HAP-1 (cell line): Measurements from ENCODE around the gene PAX1.

Experiments
- DNase-seq, 2 experiments: peaks; one replicate each; pipeline ENCODE4 v3.0.0-alpha.2; 2016 to 2020; ENCODE audit warnings: low spot score in 2 of 2
- H3K27me3 ChIP-seq: fragments of 250-450 bp; sonication (Bioruptor Pico); 2 replicates; pipeline ENCODE4 v1.5.1; 2020; ENCODE audit warnings: low read depth, mild to moderate bottlenecking, moderate library complexity
- H3K36me3 ChIP-seq: fragments of 250-450 bp; sonication (Bioruptor Pico); replicated peaks from 2 replicates; pipeline ENCODE4 v1.5.1; 2020; ENCODE audit warnings: mild to moderate bottlenecking
- H3K4me1 ChIP-seq: fragments of 250-450 bp; sonication (Bioruptor Pico); 2 replicates; pipeline ENCODE4 v1.5.1; 2020; ENCODE audit warnings: mild to moderate bottlenecking
- H3K4me3 ChIP-seq: fragments of 250-450 bp; sonication (Bioruptor Pico); 2 replicates; pipeline ENCODE4 v1.5.1; 2020; ENCODE audit warnings: mild to moderate bottlenecking, moderate library complexity
- H3K9me3 ChIP-seq: fragments of 250-450 bp; sonication (Bioruptor Pico); 2 replicates; pipeline ENCODE4 v1.5.1; 2020; ENCODE audit warnings: mild to moderate bottlenecking, moderate library complexity
- in situ Hi-C: fragments of 300-500 bp; cut with MboI; formaldehyde crosslinking; loops from 3 replicates; pipeline ENCODE4 v1.14.3; 2020; ENCODE audit warnings: low sequenced_read_pairs, inconsistent platforms, mixed read lengths

The PAX1 gene

DNA sequence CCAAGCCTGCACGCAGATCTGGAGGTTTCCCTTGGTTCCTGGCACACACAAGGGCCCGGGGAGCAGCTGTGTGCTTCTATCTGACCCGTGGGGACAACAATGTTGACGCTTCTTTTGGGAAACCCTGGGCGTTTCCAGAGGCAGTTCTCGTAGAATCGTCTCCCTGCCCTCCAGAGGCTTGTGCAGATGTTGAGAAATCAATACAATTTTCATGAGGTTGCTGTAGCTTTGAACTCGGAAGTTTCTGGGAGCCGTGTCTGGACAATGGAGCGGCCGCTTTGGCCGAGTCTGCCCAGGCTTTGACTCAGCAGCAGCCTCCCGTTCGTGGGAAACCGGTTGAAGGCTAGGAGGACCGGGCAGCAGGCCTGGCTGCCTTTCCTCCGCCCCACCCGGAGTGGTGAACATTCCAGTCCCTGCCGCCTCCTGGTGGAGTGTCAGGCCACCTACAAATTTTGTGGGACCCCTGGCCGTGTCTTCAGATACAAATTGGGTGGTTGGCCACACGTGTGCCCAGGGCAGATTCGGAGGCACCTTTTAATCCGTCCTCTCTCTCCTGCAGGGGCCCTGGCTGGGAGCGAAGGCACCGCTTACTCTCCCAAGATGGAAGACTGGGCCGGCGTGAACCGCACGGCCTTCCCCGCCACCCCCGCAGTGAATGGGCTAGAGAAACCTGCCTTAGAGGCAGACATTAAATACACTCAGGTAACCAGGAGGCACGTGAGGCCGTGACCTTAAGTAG is 2.7 kb downstream of the PAX1 start:
- H3K9me3 ChIP-seq: no peaks in the 10 kb centered on the region
- in situ Hi-C loops: no loop called here
- H3K4me1 ChIP-seq: no peaks in the 10 kb centered on the region
- H3K4me3 ChIP-seq: no peak overlapping the region
- no peak for DNase-seq
- H3K27me3 ChIP-seq: peaks cover 46% of the 10 kb centered on the region
- no peaks in the 10 kb centered on the region for H3K36me3 ChIP-seq

DNA sequence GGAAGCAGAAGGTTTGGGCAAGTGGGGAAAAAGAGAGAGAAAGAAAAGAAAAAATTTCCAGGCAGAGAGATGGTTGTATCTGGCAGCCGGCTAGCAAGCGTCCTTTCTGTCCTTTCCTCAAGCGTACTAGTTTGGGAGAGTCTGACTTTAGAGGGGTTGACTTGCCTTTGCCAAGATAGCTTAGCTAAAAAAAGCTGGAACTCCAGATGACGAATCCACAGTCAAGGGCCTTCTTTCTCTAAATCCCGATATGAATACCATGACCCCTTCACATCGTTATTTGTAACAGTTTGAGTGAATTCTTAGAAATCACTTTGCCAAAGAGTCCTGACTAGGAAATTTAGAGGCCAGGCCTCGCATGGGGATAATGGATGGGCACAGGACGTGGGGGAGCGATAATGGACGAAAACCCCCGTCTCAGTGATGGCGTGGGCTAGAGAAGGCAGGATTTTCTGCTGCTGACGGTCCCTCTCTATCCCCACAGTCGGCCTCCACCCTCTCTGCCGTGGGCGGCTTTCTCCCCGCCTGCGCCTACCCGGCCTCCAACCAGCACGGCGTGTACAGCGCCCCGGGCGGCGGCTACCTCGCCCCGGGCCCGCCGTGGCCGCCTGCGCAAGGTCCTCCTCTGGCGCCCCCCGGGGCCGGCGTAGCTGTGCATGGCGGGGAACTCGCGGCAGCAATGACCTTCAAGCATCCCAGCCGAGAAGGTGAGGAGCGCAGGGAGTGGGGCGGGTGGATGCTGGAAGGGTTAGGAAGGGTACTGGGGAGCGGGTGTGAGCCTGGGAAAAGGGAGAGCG is 3.5 kb downstream of the PAX1 start:
- Histone ChIP-seq H3K4me1 (no peaks in the 10 kb centered on the region), H3K9me3 (no peaks in the 10 kb centered on the region), H3K27me3 (peaks cover 41% of the 10 kb centered on the region), H3K4me3 (no peak overlapping the region), H3K36me3 (no peaks in the 10 kb centered on the region)
- DNase-seq: no peak
- in situ Hi-C loops: no loop called here

GRCh38 chr20:21709535-21709904 is 4.1 kb downstream of the PAX1 start:
- Histone ChIP-seq H3K36me3 (no peaks in the 10 kb centered on the region), H3K4me1 (no peaks in the 10 kb centered on the region), H3K27me3 (peaks cover 45% of the 10 kb centered on the region), H3K4me3 (no peak overlapping the region), H3K9me3 (no peaks in the 10 kb centered on the region)
- in situ Hi-C loops: no loop called here
- DNase-seq: no peak

- Histone ChIP-seq H3K9me3 (no peaks in the 10 kb centered on the region), H3K27me3 (peaks cover 53% of the 10 kb centered on the region)
- in situ Hi-C loops: no loop called here
Measured at GRCh38 chr20:21710341-21710740, 4.9 kb downstream of the PAX1 start.

GRCh38 chr20:21710863-21711431 is 5.5 kb downstream of the PAX1 start:
- H3K4me1 ChIP-seq: no peaks in the 10 kb centered on the region
- peaks cover 55% of the 10 kb centered on the region for H3K27me3 ChIP-seq
- H3K36me3 ChIP-seq: no peaks in the 10 kb centered on the region
- H3K9me3 ChIP-seq: no peaks in the 10 kb centered on the region
- no peak overlapping the region for H3K4me3 ChIP-seq
- no peak for DNase-seq
- in situ Hi-C loops: no loop called here

More at GRCh38 chr20:21710341-21710740, 4.9 kb downstream of the PAX1 start:
- H3K36me3 ChIP-seq: no peaks in the 10 kb centered on the region
- no peaks in the 10 kb centered on the region for H3K4me1 ChIP-seq
- no peak overlapping the region for H3K4me3 ChIP-seq
- no peak for DNase-seq

DNA sequence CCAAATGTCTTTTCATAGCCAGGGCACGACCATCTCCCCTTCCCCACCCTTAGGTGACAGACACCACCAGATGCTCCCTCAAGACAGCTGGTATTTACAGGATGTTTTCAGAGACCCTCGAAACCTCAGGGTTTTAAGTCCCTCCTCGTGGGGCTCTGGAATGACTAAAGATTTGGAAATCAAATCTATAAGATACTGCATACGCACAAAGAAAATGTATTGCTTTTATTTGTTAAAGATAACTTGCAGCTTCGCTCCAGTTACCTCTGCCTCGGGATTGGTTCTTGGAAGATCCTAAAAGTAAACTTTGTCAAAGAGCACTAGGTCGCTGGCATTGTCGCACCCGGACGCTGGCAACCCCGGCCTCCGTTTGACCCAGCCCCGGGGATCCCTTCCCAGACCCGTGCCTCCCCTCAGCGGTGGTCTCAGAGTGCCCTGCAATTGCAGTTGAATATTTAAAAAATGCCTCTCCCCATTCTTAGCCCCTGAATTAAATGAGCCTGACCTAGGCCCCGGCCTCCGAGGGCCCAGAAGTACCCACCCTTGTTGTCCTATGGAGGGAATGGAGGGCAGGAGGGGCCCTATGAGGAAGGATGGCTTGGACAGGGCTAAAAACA is 7.1 kb downstream of the PAX1 start:
- DNase-seq: no peak
- Histone ChIP-seq H3K27me3 (peaks cover 55% of the 10 kb centered on the region), H3K36me3 (no peaks in the 10 kb centered on the region), H3K9me3 (no peaks in the 10 kb centered on the region), H3K4me3 (no peak overlapping the region), H3K4me1 (no peaks in the 10 kb centered on the region)
- in situ Hi-C loops: no loop called here

DNA sequence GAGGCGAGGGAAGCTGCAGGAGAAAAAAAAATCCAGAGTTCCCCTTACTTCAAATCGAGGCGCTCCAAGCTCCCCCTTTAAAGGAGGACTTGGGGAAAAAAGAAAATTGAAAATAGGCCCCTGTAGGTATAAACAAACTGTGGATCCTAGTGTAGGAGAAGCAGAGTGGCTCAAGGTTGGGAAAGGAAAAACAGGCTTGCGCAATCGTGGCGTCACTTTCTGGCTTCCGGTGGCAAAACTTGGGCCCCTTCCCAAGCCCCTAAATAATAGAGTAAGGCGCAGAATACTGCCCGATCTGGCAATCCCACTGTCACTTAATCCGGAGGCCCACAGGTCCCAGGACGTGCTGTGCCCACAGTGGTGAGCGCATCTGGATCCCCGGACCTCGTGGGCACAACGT is 8.0 kb downstream of the PAX1 start:
- in situ Hi-C loops: no loop called here
- no peaks in the 10 kb centered on the region for H3K4me1 ChIP-seq
- H3K27me3 ChIP-seq: peaks cover 50% of the 10 kb centered on the region
- no peak for DNase-seq
- H3K9me3 ChIP-seq: no peaks in the 10 kb centered on the region
- no peak overlapping the region for H3K4me3 ChIP-seq
- H3K36me3 ChIP-seq: no peaks in the 10 kb centered on the region

DNA sequence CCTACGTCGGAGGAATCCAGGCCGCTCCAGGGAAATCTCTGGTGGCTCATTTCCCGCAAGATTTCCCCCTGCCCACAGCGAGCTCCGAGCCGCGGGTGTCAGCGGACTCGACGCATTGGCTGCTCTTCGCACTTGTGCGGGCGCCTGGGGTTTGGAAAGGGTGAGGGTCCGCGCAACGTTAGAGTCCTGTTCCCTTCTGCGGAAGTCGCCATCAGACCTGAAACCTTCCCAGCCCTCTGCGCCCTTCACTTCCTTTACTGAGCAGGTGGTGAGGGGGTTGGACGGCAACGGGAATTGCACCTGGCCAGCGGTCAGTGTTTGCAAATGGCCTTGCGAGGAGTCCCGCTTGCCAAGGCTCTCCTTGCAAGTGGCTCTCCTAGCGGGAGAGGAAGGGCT is 8.4 kb downstream of the PAX1 start:
- Histone ChIP-seq H3K9me3 (no peaks in the 10 kb centered on the region), H3K4me1 (no peaks in the 10 kb centered on the region), H3K36me3 (no peaks in the 10 kb centered on the region), H3K27me3 (peaks cover 45% of the 10 kb centered on the region), H3K4me3 (no peak overlapping the region)
- in situ Hi-C loops: no loop called here
- no peak for DNase-seq

GRCh38 chr20:21714297-21715192 is 9.1 kb downstream of the PAX1 start:
- H3K4me1 ChIP-seq: no peaks in the 10 kb centered on the region
- H3K27me3 ChIP-seq: peaks cover 39% of the 10 kb centered on the region
- no peak for DNase-seq
- H3K4me3 ChIP-seq: no peak overlapping the region
- in situ Hi-C loops: no loop called here
- no peaks in the 10 kb centered on the region for H3K36me3 ChIP-seq
- H3K9me3 ChIP-seq: no peaks in the 10 kb centered on the region

GRCh38 chr20:21715193-21715881 is 9.9 kb downstream of the PAX1 start:
- Histone ChIP-seq H3K9me3 (no peaks in the 10 kb centered on the region), H3K36me3 (no peaks in the 10 kb centered on the region), H3K4me1 (no peaks in the 10 kb centered on the region), H3K27me3 (peaks cover 37% of the 10 kb centered on the region), H3K4me3 (no peak overlapping the region)
- in situ Hi-C loops: no loop called here
- DNase-seq: no peak

GRCh38 chr20:21719592-21720214 is 14.2 kb downstream of the PAX1 start:
- H3K4me1 ChIP-seq: no peaks in the 10 kb centered on the region
- H3K9me3 ChIP-seq: no peaks in the 10 kb centered on the region
- H3K4me3 ChIP-seq: no peak overlapping the region
- DNase-seq: peak; percentile 42 to 78
- H3K27me3 ChIP-seq: peaks cover 13% of the 10 kb centered on the region
- in situ Hi-C loops: no loop called here
- no peaks in the 10 kb centered on the region for H3K36me3 ChIP-seq

- DNase-seq: no peak
- Histone ChIP-seq H3K36me3 (no peaks in the 10 kb centered on the region), H3K9me3 (no peaks in the 10 kb centered on the region), H3K4me1 (no peaks in the 10 kb centered on the region), H3K27me3 (no peaks in the 10 kb centered on the region), H3K4me3 (no peak overlapping the region)
- in situ Hi-C loops: no loop called here
Measured at GRCh38 chr20:21725892-21726291, 20.4 kb downstream of the PAX1 start.
